ENCODE results near the gene ZDHHC16.

GRCh38 chr10:97468162-97468561 lies 22.2 kb downstream of the ZDHHC16 start:
- TF ChIP-seq CTCF (IDR thresholded peaks at IDR 0.05), result no peak
- no peak for TF ChIP-seq POLR2A (IDR thresholded peaks at IDR 0.05)

Measured in esophagus squamous epithelium (tissue), 4 donors.